Activated CD8-positive, alpha-beta memory T cell treated with anti-CD3 and anti-CD28 coated beads for 36 hours (primary cell): ENCODE data around the gene VWA2. TPM values are rescaled to one million over a fixed set of nuclear protein-coding genes. Genes with fewer than 3 reads are reported as not detected.
"Not testable (repeated sequence)": the region's sequence is repeated elsewhere in the genome, so short reads cannot be mapped to it uniquely, and the experiment has no call there.

Experiments
- CTCF ChIA-PET: fragments of 350-600 bp; sonication (Branson Sonifier 250); formaldehyde crosslinking; loops from one replicate; lab custom pipeline; 2021; ENCODE audit warnings: antibody characterized with exemption; lab: Charles Lee
- POLR2A ChIA-PET: fragments of 350-600 bp; sonication (Branson Sonifier 250); formaldehyde crosslinking; loops from one replicate; lab custom pipeline; 2021; ENCODE audit warnings: antibody characterized with exemption; lab: Charles Lee
- total RNA-seq, 2 experiments: library from RNA; stranded (reverse); gene quantifications; one replicate each; pipeline ENCODE4 v1.2.3, GENCODE V29; 2021

Gene VWA2
- total RNA-seq, 2 experiments from 2014 or later: not detected

GRCh38 chr10:114329634-114330365, 90.7 kb downstream of the VWA2 start:
- POLR2A ChIA-PET: no interaction called here
- CTCF ChIA-PET: interaction anchor here (1.5 kb wide), 1 partner anchor 25 kb away, joined by 3 read pairs; no protein-coding TSS in a partner anchor

DNA sequence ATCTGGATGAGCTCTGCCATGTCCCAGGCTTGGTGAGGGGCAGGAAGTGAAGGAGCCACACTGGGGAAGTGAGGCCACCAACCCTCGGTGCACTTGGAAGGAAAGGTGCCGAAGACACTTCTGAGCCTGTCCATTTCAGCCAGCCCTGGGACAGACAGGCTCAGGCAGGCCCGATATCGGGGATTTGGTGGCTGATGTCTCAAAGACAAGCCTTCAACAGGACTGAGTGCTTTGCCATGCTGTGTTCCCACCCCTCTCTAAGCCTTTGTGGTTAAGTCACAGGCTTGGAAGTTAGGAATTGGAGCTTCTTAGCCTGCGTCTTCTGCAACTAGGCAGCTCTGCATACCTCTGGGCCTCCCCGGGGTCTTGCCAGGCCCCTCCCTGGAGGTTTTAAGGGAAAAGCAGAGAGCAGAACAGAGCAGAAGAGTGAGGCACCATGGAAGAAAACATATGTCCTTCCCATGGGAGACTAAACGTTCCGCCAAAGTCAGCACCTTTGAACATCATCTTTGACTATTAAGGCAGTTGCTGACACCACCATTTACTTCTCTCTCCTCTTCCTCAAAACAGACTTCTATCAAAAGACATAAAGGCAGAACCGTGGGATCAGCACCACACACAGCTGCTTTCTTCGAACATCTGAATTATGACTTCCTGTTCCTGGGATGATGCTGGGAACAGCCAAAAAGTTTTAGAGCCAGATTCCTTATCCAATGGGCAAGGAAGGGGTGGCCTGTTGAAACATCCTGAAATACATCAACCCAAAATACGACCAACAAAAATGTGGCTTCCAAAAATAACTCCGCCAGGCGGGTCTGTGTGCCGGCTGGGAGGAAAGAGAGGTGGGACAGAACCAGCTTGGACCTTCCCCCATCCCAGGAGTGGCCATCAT, 93.5 kb downstream of the VWA2 start:
- ChIA-PET POLR2A (no interaction called here), CTCF (no interaction called here)

- CTCF ChIA-PET, POLR2A ChIA-PET: not testable (repeated sequence)
Measured at GRCh38 chr10:114333441-114333840, 94.4 kb downstream of the VWA2 start.

DNA sequence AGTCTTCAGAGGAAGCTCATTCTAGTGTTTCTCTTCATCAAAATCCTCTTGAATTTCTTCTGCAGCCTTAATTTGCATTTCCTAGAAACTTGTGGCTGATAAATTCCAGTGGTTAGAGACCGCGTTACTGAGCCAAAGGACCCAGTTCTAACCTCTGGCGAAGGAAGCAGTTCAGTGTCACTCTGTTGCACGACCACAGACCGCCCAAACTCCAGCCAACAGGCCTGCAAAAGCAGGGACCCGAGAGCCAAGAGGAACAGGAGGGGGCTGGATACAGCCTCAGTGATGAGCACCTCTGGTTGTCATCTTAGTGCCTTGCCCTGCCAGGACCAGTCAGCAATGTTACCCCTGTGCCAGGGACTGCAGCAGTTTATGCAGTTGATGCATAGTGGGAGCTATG, 95.2 kb downstream of the VWA2 start:
- POLR2A ChIA-PET: no interaction called here
- CTCF ChIA-PET: no interaction called here

DNA sequence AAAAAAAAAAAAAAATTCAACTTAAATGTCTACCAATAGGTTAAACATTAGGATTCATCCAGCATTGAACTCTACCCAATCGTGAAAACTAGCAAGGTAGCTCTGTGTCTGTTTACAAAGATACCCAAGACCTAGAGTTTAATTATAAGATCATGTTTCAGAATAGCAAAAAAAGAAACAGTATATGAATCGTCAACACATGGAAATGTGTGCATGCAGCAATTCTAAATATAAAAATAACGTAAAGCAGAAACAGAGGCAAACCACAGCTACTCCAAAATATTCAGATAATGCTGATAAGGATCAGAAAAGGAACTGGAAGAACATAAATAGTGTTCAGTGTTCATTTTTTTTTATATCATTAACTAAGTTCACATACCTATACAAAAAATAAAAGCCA, 96.6 kb downstream of the VWA2 start:
- CTCF ChIA-PET: no interaction called here
- POLR2A ChIA-PET: no interaction called here

- ChIA-PET CTCF (no interaction called here), POLR2A (no interaction called here)
Measured at GRCh38 chr10:114336823-114337509, 97.9 kb downstream of the VWA2 start.

- CTCF ChIA-PET: no interaction called here
Measured at GRCh38 chr10:114337510-114338462, 98.7 kb downstream of the VWA2 start.

GRCh38 chr10:114340816-114341215, 101.8 kb downstream of the VWA2 start:
- CTCF ChIA-PET: no interaction called here
- POLR2A ChIA-PET: no interaction called here

More at GRCh38 chr10:114337510-114338462, 98.7 kb downstream of the VWA2 start:
- POLR2A ChIA-PET: no interaction called here

Other genes with a start within 250 kb of the VWA2 start
- gene ADRB1, start 195.4 kb upstream of the VWA2 start, total RNA-seq: under 1 TPM; 0.57 to 0.88 TPM
- gene CCDC186, start 65.1 kb upstream of the VWA2 start, total RNA-seq: 1 to 10 TPM; 9.4 to 9.9 TPM
- gene TDRD1, start 59.9 kb upstream of the VWA2 start, total RNA-seq: under 1 TPM; 0.25 to 0.27 TPM
- gene AFAP1L2, start 165.2 kb downstream of the VWA2 start, total RNA-seq: 1 to 10 TPM; 3.2 to 3.4 TPM